NT2/D1 (cell line): Measurements from ENCODE around the gene SRGAP1.

Source experiments
- SUZ12 ChIP-seq: IDR thresholded peaks from 2 replicates; pipeline ENCODE4 v1.6.1; 2011; ENCODE audit not compliant: insufficient read length, insufficient read depth; ENCODE audit errors: extremely low read depth
- ZNF274 ChIP-seq: IDR thresholded peaks from 2 replicates; pipeline ENCODE4 v1.6.1; 2011; ENCODE audit warnings: mild to moderate bottlenecking, low read depth, low read length

DNA sequence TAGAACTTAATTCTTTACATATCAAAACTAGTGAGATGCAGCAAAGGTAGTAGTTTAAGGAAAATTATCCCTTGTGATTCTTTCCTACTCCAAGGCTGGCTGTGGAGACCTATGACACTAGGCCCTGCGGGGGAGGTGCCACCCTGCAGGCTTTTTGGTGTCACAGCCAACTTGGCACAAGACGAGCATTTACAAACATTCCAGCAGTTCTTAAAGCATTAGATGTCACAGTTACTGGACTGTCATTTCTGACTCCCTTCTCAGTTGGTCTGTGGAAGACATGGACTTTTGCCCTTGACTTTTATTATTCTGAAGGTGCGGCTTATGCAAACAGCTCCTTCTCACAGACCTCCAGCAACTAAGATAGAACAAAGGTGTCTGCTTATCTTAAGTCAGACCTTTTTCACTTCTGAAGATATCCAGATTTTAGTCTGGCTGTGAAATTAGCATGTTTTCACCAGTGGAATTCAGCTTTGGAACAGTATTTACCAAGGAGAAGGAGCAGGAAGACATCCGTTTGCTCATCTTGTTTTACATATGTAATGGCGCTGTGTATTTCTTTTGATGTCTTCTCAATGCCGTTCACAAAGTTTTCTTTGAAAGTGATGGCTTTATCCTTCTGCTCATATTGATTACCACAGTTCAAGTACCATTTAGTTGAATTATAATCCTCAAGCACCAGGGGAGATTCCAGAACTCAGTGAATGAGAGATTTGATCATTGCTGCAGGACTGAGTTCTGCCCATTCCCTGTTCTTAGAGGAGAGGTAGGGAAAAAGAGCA is 17.9 kb downstream of the SRGAP1 start:
- TF ChIP-seq SUZ12 (no peak), ZNF274 (no peak)
